Gastrocnemius medialis (tissue), 4 donors: ENCODE measurements around the gene GNB1L. TPM values are rescaled to one million over a fixed set of nuclear protein-coding genes. Genes with fewer than 3 reads are reported as not detected.

ENCODE experiments used
- ATAC-seq, 2 donors: fragments of 150-250 bp; one replicate each; pipeline ENCODE4 v1.9.1; 2016
- DNase-seq, 2 donors: peaks; one replicate each; pipeline ENCODE4 v3.0.0-alpha.2; 2019
- H3K27ac ChIP-seq, 4 donors: fragments of 200-600 bp; sonication (generic); 1 replicate in 1 of 4; 2 replicates in 3 of 4; pipeline ENCODE4 v1.5.1; 2016 to 2018; ENCODE audit warnings: mild to moderate bottlenecking in 2 of 4, moderate library complexity in 1 of 4
- H3K27me3 ChIP-seq, 3 donors: fragments of 200-600 bp; sonication (generic) in 2 of 3; 1 replicate in 1 of 3; 2 replicates in 2 of 3; pipeline versions ENCODE4 v1.5.1 to v1.6.0; 2016 to 2019; ENCODE audit warnings: mild to moderate bottlenecking in 1 of 3, moderate library complexity in 1 of 3
- H3K36me3 ChIP-seq, 2 donors: fragments of 200-600 bp; sonication (generic) in 1 of 2; one replicate each; pipeline ENCODE4 v1.5.1; 2017 to 2018
- H3K4me1 ChIP-seq, 2 donors: fragments of 200-600 bp; sonication (generic) in 1 of 2; one replicate each; pipeline ENCODE4 v1.5.1; 2016 to 2017; ENCODE audit warnings: mild to moderate bottlenecking in 2 of 2
- H3K4me3 ChIP-seq, 4 donors: fragments of 200-600 bp; sonication (generic) in 3 of 4; 1 replicate in 1 of 4; 2 replicates in 3 of 4; pipeline ENCODE4 v1.5.1; 2016 to 2019; ENCODE audit warnings: mild to moderate bottlenecking in 2 of 4
- H3K9me3 ChIP-seq, 3 donors: fragments of 200-600 bp; sonication (generic) in 2 of 3; 1 replicate in 1 of 3; 2 replicates in 2 of 3; pipeline ENCODE4 v1.5.1; 2016 to 2019
- CTCF ChIP-seq, 5 experiments: fragments of 450-650 bp in 3 of 5; fragments of 200-600 bp in 2 of 5; sonication (generic) in 2 of 5; IDR thresholded peaks in 4 of 5; conservative IDR thresholded peaks in 1 of 5; 1 replicate in 4 of 5; 2 replicates in 1 of 5; pipeline ENCODE4 v1.5.1; 2016 to 2019; ENCODE audit warnings: antibody characterized with exemption in 5 of 5, mild to moderate bottlenecking in 3 of 5, moderate library complexity in 3 of 5
- POLR2A ChIP-seq, 2 donors: fragments of 450-650 bp; IDR thresholded peaks; one replicate each; pipeline ENCODE4 v1.6.1; 2017; ENCODE audit warnings: antibody characterized with exemption in 2 of 2, mild to moderate bottlenecking in 2 of 2, moderate library complexity in 2 of 2
- in situ Hi-C, 4 donors: fragments of 200-750 bp; cut with MboI; loops; one replicate each; pipeline versions ENCODE4 v1.15.0 to v1.8.0; 2017; ENCODE audit warnings: low sequenced_read_pairs in 4 of 4
- intact Hi-C: fragments of 100-400 bp; cut with DNase I; formaldehyde crosslinking; loops from one replicate; pipeline ENCODE4 v1.15.1; 2023; ENCODE audit warnings: low total_unique reads
- total RNA-seq, 4 donors: library from RNA; depleted of rRNA; stranded (reverse); fragments of >200 nt; gene quantifications; one replicate each; pipeline versions ENCODE4 v1.1.0 to v1.2.3, GENCODE V29; 2016

Gene GNB1L
- total RNA-seq, 4 donors from 2014 or later = 4.4 to 9.6 (median 6.7) TPM

- in situ Hi-C loops = no loop called here
- no peak for TF ChIP-seq POLR2A (IDR thresholded peaks at IDR 0.05)
- no peak overlapping the region for H3K4me3 ChIP-seq
- peaks cover 25 to 29% (median 25%) of the 10 kb centered on the region in 3 donors for H3K27me3 ChIP-seq
- H3K27ac ChIP-seq = no peak overlapping the region
- intact Hi-C loops = no loop called here
- no peaks in the 10 kb centered on the region for H3K9me3 ChIP-seq
- no peaks in the 10 kb centered on the region for H3K36me3 ChIP-seq
- ATAC-seq = no peak
- H3K4me1 ChIP-seq = peaks cover 4 to 16% of the 10 kb centered on the region in 2 donors
- DNase-seq = no peak
These were observed 103.0 kb downstream of the GNB1L start for GRCh38 chr22:19751497-19752245.

GRCh38 chr22:19750507-19751490, 103.9 kb downstream of the GNB1L start:
- in situ Hi-C loops (no loop called here), intact Hi-C loops (no loop called here)
- Histone ChIP-seq H3K27ac (peak overlapping the region in 2 of 4 donors; percentile 61 to 71), H3K4me1 (peaks cover 10 to 24% of the 10 kb centered on the region in 2 donors), H3K36me3 (no peaks in the 10 kb centered on the region), H3K27me3 (peaks cover 17 to 21% (median 18%) of the 10 kb centered on the region in 3 donors), H3K4me3 (no peak overlapping the region), H3K9me3 (no peaks in the 10 kb centered on the region)
- ATAC-seq (no peak), DNase-seq (no peak)
- no peak for TF ChIP-seq CTCF (IDR thresholded peaks at IDR 0.05 in 4 of 5, conservative IDR thresholded peaks at IDR 0.05 in 1 of 5)
- TF ChIP-seq POLR2A (IDR thresholded peaks at IDR 0.05) = no peak

- ATAC-seq (peak; percentile 5 to 9), DNase-seq (peak; percentile 59 to 68)
- H3K27me3 ChIP-seq = peaks cover 9 to 11% (median 11%) of the 10 kb centered on the region in 3 donors
- TF ChIP-seq POLR2A (IDR thresholded peaks at IDR 0.05) (no peak), CTCF (IDR thresholded peaks at IDR 0.05 in 4 of 5, conservative IDR thresholded peaks at IDR 0.05 in 1 of 5) (no peak)
- H3K4me3 ChIP-seq = no peak overlapping the region
- no peaks in the 10 kb centered on the region for H3K9me3 ChIP-seq
- H3K36me3 ChIP-seq = no peaks in the 10 kb centered on the region
- intact Hi-C loops = loop anchor here (5.0 kb wide), 2 partner anchors 102 to 458 kb away; partner anchors contain the start of genes CLTCL1, GNB1L and RTL10
- peak overlapping the region in 3 of 4 donors; percentile 36 to 71 (median 61) for H3K27ac ChIP-seq
- H3K4me1 ChIP-seq = peaks cover 12 to 30% of the 10 kb centered on the region in 2 donors
- in situ Hi-C loops = no loop called here
These were observed 104.8 kb downstream of the GNB1L start for GRCh38 chr22:19749876-19750275.

- H3K4me3 ChIP-seq = no peak overlapping the region
- peak; percentile 65 to 68 for DNase-seq
- peak; percentile 35 to 55 for ATAC-seq
- no peaks in the 10 kb centered on the region for H3K36me3 ChIP-seq
- H3K27ac ChIP-seq = peak overlapping the region in 3 of 4 donors; percentile 36 to 71 (median 61)
- TF ChIP-seq POLR2A (IDR thresholded peaks at IDR 0.05) (peak; percentile 23 to 56), CTCF (IDR thresholded peaks at IDR 0.05 in 4 of 5, conservative IDR thresholded peaks at IDR 0.05 in 1 of 5) (no peak)
- H3K9me3 ChIP-seq = no peaks in the 10 kb centered on the region
- peaks cover 1 to 4% (median 4%) of the 10 kb centered on the region in 3 donors for H3K27me3 ChIP-seq
- in situ Hi-C loops = no loop called here
- H3K4me1 ChIP-seq = peaks cover 19 to 36% of the 10 kb centered on the region in 2 donors
- intact Hi-C loops = loop anchor here (5.0 kb wide), 2 partner anchors 103 to 457 kb away; partner anchors contain the start of genes CLTCL1, GNB1L and RTL10
These were observed 105.5 kb downstream of the GNB1L start for GRCh38 chr22:19748991-19749664.
